ENCODE measurements around the gene CCR4. TPM values are rescaled to one million over a fixed set of nuclear protein-coding genes. Genes with fewer than 3 reads are reported as not detected.
"Not testable (repeated sequence)": the region's sequence is repeated elsewhere in the genome, so short reads cannot be mapped to it uniquely, and the experiment has no call there.

Gene CCR4
- total RNA-seq, 1 donor from 2014 or later, result not detected

- no peak overlapping the region for H3K4me3 ChIP-seq (ENCODE audit: low read depth, low read length)
- no peak for DNase-seq (ENCODE audit: low read depth)
- TF ChIP-seq CTCF (conservative IDR thresholded peaks at IDR 0.05; ENCODE audit: low read depth, low read length), result no peak
These were observed 6.3 kb upstream of the CCR4 start for GRCh38 chr3:32945136-32945535.

DNA sequence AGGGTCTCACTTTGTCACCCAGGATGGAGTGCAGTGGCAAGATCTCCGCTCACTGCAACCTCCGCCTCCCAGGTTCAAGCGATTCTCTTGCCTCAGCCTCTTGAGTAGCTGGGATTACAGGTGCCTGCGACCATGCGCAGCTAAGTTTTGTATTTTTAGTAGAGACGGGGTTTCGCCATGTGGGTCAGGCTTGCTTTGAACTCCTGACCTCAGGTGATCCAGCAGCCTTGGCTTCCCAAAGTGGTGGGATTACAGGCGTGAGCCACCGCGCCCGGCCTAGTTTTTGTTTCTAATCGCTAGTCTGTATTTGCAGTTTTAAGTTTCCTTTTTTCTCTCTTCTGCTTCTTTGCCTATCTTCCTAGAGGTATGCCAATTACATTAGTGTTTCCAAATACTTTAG, 5.8 kb upstream of the CCR4 start:
- DNase-seq (ENCODE audit: low read depth); H3K4me3 ChIP-seq (ENCODE audit: low read depth, low read length): not testable (repeated sequence)

DNA sequence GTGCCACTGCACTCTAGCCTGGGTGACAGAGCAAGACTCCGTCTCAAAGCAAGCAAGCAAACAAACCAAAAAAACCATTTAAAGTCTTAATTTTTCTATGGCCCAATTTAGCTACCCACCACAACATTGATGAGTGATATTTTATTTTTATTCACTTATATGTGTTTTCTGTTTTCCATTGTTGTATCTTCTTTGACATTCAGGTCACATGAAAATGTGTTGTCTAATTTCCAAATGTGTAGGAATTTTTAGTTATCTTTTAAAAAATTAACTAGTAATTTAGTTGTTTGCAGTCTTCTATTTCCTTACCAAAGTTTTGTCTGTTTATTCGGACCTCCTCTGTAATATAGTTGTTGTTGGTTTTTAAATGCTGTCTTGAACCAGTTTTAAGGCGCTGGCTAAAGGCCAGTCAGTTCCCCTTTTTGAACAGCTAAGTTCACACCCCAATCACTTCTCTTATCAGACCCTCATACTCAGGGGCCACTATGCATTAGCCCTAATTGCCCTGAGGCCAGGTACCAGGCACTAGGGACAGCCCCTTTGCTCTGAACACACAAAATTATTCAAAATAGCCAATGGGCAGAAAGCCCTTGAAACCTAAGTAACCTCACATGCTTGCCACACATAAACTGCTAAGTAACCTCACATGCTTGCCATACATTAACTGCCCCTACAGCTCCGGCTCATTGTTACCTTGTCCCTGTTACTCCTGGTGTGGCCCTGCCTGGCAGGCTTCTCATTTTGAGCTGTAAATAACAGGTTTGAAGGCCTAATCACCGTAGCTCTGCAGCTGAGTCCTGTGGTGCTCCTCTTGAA, 4.3 kb upstream of the CCR4 start:
- TF ChIP-seq CTCF (conservative IDR thresholded peaks at IDR 0.05; ENCODE audit: low read depth, low read length), result no peak
- no peak for DNase-seq (ENCODE audit: low read depth)
- no peak overlapping the region for H3K4me3 ChIP-seq (ENCODE audit: low read depth, low read length)

GRCh38 chr3:32947789-32948238, 3.6 kb upstream of the CCR4 start:
- peak; percentile 31 for DNase-seq (ENCODE audit: low read depth)
- no peak overlapping the region for H3K4me3 ChIP-seq (ENCODE audit: low read depth, low read length)
- peak; percentile 88 for TF ChIP-seq CTCF (conservative IDR thresholded peaks at IDR 0.05; ENCODE audit: low read depth, low read length)

GRCh38 chr3:32948625-32949445, 2.6 kb upstream of the CCR4 start:
- no peak for DNase-seq (ENCODE audit: low read depth)
- TF ChIP-seq CTCF (conservative IDR thresholded peaks at IDR 0.05; ENCODE audit: low read depth, low read length), result no peak
- H3K4me3 ChIP-seq (ENCODE audit: low read depth, low read length), result no peak overlapping the region

DNA sequence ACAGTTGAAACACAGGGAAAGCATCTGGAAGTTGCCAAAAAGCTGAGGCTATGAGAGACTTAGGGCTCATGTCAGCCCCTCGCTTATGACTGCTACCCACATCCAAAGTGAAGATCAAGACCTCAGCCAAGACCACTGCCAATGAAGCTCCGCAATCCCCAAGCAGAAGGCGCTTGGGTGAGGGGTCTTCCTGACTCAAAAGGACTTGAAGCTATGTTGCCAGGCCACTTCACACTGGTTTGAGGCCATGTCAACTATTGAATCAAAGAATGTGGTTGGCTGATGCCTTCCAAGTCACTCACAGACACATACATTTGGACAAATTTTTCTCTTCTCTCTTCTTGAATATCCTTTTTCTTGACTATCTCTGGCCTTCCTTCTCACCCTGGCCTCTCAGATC, 928 bp upstream of the CCR4 start:
- no peak for DNase-seq (ENCODE audit: low read depth)
- no peak for TF ChIP-seq CTCF (conservative IDR thresholded peaks at IDR 0.05; ENCODE audit: low read depth, low read length)
- H3K4me3 ChIP-seq (ENCODE audit: low read depth, low read length), result no peak overlapping the region

- DNase-seq (ENCODE audit: low read depth), result no peak
- no peak overlapping the region for H3K4me3 ChIP-seq (ENCODE audit: low read depth, low read length)
- no peak for TF ChIP-seq CTCF (conservative IDR thresholded peaks at IDR 0.05; ENCODE audit: low read depth, low read length)
These were observed 1.1 kb downstream of the CCR4 start for GRCh38 chr3:32952369-32953077.
